NCI-H1417 (cell line): ENCODE results near the gene EEF1A2.

Experiments
- DNase-seq, 3 experiments: peaks; one replicate each; lab custom pipeline; 2025; lab: John Stamatoyannopoulos, UW

Gene EEF1A2

GRCh38 chr20:63487116-63487764, 11.6 kb downstream of the EEF1A2 start:
- DNase-seq = no peak

GRCh38 chr20:63486300-63486855, 12.5 kb downstream of the EEF1A2 start:
- DNase-seq = peak in 1 of 3 experiments; percentile 30

GRCh38 chr20:63484651-63485403, 14.1 kb downstream of the EEF1A2 start:
- DNase-seq = peak in 2 of 3 experiments; percentile 60 to 65

GRCh38 chr20:63484236-63484635, 14.6 kb downstream of the EEF1A2 start:
- DNase-seq = no peak

- DNase-seq = peak in 2 of 3 experiments; percentile 33 to 55
These were observed 15.0 kb downstream of the EEF1A2 start for GRCh38 chr20:63483834-63484233.

GRCh38 chr20:63482021-63482587, 16.8 kb downstream of the EEF1A2 start:
- DNase-seq = peak in 1 of 3 experiments; percentile 26

GRCh38 chr20:63481503-63481902, 17.4 kb downstream of the EEF1A2 start:
- peak in 1 of 3 experiments; percentile 27 for DNase-seq

GRCh38 chr20:63479695-63480419, 19.0 kb downstream of the EEF1A2 start:
- peak in 1 of 3 experiments; percentile 50 for DNase-seq

GRCh38 chr20:63478346-63479302, 20.3 kb downstream of the EEF1A2 start:
- no peak for DNase-seq

GRCh38 chr20:63477944-63478343, 20.9 kb downstream of the EEF1A2 start:
- DNase-seq = peak in 1 of 3 experiments; percentile 59

- DNase-seq = no peak
These were observed 21.7 kb downstream of the EEF1A2 start for GRCh38 chr20:63477061-63477616.

- no peak for DNase-seq
These were observed 23.7 kb downstream of the EEF1A2 start for GRCh38 chr20:63475209-63475608.

GRCh38 chr20:63473555-63474449, 25.1 kb downstream of the EEF1A2 start:
- DNase-seq = peak; percentile 21 to 50 (median 43)

- peak in 1 of 3 experiments; percentile 37 for DNase-seq
These were observed 26.0 kb downstream of the EEF1A2 start for GRCh38 chr20:63472862-63473390.

- peak in 2 of 3 experiments; percentile 73 to 74 for DNase-seq
These were observed 26.7 kb downstream of the EEF1A2 start, which contains the start of gene KCNQ2 for GRCh38 chr20:63471981-63472831. Gene KCNQ2 (minus strand): TSS chr20:63472655. CDS start chr20:63472463, 192 bp downstream.

GRCh38 chr20:63471717-63471980, 27.2 kb downstream of the EEF1A2 start:
- peak in 2 of 3 experiments; percentile 65 to 66 for DNase-seq

- peak in 1 of 3 experiments; percentile 41 for DNase-seq
These were observed 27.7 kb downstream of the EEF1A2 start for GRCh38 chr20:63471002-63471716.

GRCh38 chr20:63470410-63470809, 28.5 kb downstream of the EEF1A2 start:
- no peak for DNase-seq
